NCI-H524 treated with DMSO at 0.1 percent for 48 hours (cell line): ENCODE results near the gene SLC24A4.
A peak's percentile ranks its signal among the peaks of the same experiment; 100 is the strongest.
"Not testable (repeated sequence)": the region's sequence is repeated elsewhere in the genome, so short reads cannot be mapped to it uniquely, and the experiment has no call there.

Source experiments
- DNase-seq: peaks from one replicate; lab custom pipeline; 2025; lab: John Stamatoyannopoulos, UW

SLC24A4 gene

GRCh38 chr14:92369097-92369496, 46.1 kb downstream of the SLC24A4 start:
- no peak for DNase-seq

GRCh38 chr14:92372230-92372629, 49.3 kb downstream of the SLC24A4 start:
- DNase-seq, result no peak

GRCh38 chr14:92373336-92373735, 50.4 kb downstream of the SLC24A4 start:
- DNase-seq, result no peak

GRCh38 chr14:92380131-92380530, 57.2 kb downstream of the SLC24A4 start:
- no peak for DNase-seq

- DNase-seq, result no peak
Measured at GRCh38 chr14:92380582-92380981, 57.6 kb downstream of the SLC24A4 start.

- DNase-seq, result no peak
Measured at GRCh38 chr14:92382677-92383076, 59.7 kb downstream of the SLC24A4 start.

GRCh38 chr14:92383805-92384204, 60.8 kb downstream of the SLC24A4 start:
- no peak for DNase-seq

GRCh38 chr14:92384461-92385133, 61.6 kb downstream of the SLC24A4 start:
- no peak for DNase-seq

GRCh38 chr14:92385561-92385960, 62.6 kb downstream of the SLC24A4 start:
- DNase-seq, result no peak

- no peak for DNase-seq
Measured at GRCh38 chr14:92386165-92386564, 63.2 kb downstream of the SLC24A4 start.

GRCh38 chr14:92386637-92387036, 63.7 kb downstream of the SLC24A4 start:
- no peak for DNase-seq

- DNase-seq, result no peak
Measured at GRCh38 chr14:92387578-92387977, 64.6 kb downstream of the SLC24A4 start.

GRCh38 chr14:92389598-92390158, 66.7 kb downstream of the SLC24A4 start:
- DNase-seq, result no peak

- DNase-seq, result no peak
Measured at GRCh38 chr14:92391726-92392125, 68.8 kb downstream of the SLC24A4 start.

GRCh38 chr14:92392711-92393110, 69.7 kb downstream of the SLC24A4 start:
- DNase-seq, result no peak

- peak; percentile 95 for DNase-seq
Measured at GRCh38 chr14:92397150-92397952, 74.4 kb downstream of the SLC24A4 start.

- DNase-seq, result no peak
Measured at GRCh38 chr14:92397953-92398564, 75.1 kb downstream of the SLC24A4 start.

- peak; percentile 92 for DNase-seq
Measured at GRCh38 chr14:92398888-92399636, 76.1 kb downstream of the SLC24A4 start.

GRCh38 chr14:92400579-92401444, 77.8 kb downstream of the SLC24A4 start:
- no peak for DNase-seq

- DNase-seq, result no peak
Measured at GRCh38 chr14:92401561-92401960, 78.6 kb downstream of the SLC24A4 start.

- DNase-seq, result not testable (repeated sequence)
Measured at GRCh38 chr14:92402500-92402899, 79.5 kb downstream of the SLC24A4 start.
